ENCODE data around the gene SUGP2.

Gene SUGP2

GRCh38 chr19:19064098-19064722, 30.9 kb upstream of the SUGP2 start:
- no peak for DNase-seq (ENCODE audit: low spot score in 2 of 2)
- H3K27me3 ChIP-seq (ENCODE audit: low read depth), result no peaks in the 10 kb centered on the region
- H3K4me3 ChIP-seq, result peak overlapping the region; percentile 54
- peaks cover 10% of the 10 kb centered on the region for H3K4me1 ChIP-seq
- H3K36me3 ChIP-seq (replicated peaks), result peaks cover 6% of the 10 kb centered on the region; the same call in 1 of the 2 replicates
- in situ Hi-C loops (cut with MboI; ENCODE audit: low sequenced_read_pairs), result no loop called here
- no peaks in the 10 kb centered on the region for H3K9me3 ChIP-seq

DNA sequence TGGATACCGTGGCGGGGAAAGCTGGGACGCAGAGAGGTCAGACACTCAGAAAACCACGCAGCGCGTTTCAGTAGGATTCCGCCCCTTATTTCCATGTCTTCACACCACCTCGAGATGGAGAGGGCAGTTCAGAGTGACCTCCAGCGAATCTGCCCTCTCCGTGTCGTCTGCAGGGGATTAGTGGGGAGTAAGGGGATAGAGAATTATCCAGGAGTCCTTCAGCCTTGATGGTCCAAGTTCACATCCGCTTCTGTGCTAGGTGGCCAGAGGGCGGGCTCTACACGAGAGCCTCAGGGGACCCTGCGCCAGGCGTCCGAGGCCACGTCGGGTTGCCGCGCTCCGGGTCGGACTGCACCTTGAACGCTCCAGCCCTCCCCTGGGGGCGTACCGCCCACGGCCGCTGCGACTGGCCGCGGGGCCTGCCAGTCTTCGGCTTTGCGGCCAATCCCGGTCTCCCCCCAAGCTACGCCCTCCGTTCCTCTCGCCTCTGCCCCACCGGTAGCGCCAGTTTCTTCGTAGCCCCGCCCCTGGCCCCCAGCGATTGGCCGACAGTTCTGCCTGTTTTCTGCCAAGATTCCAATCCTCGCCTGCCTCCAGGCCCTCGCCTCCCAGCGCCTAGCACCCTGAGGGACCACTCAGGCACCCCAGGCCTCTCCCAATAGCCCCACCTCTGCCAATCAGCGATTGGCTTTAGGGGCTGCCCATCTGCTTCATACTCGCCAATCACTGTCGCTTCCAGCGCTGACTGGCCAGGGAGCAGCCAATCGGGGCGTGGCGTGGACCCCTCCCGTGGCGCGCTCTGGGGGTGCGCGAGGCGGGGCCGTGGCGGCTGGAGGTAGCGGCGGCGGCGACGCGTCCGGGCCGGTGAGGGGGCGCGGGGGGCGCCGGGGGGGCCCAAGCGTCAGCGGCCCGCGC, 30.1 kb upstream of the SUGP2 start, which contains the start of gene SLC25A42:
TSS of gene SLC25A42 (plus strand) at position 812 of the 915 bp plus-strand sequence. CDS start 32,131 bp downstream, outside the sequence.
- peak; percentile 98 to 100 for DNase-seq (ENCODE audit: low spot score in 2 of 2)
- in situ Hi-C loops (cut with MboI; ENCODE audit: low sequenced_read_pairs), result no loop called here
- peaks cover 10% of the 10 kb centered on the region for H3K4me1 ChIP-seq
- peak within 1 kb of the TSS; percentile 54 for H3K4me3 ChIP-seq
- H3K9me3 ChIP-seq, result no peaks in the 10 kb centered on the region
- H3K27me3 ChIP-seq (ENCODE audit: low read depth), result no peaks in the 10 kb centered on the region
- H3K36me3 ChIP-seq (replicated peaks), result peaks cover 6% of the 10 kb centered on the region; the same call in 1 of the 2 replicates

GRCh38 chr19:19062454-19063182, 29.3 kb upstream of the SUGP2 start:
- Histone ChIP-seq H3K4me3 (peak overlapping the region; percentile 54), H3K9me3 (no peaks in the 10 kb centered on the region), H3K36me3 (replicated peaks) (peaks cover 15% of the 10 kb centered on the region), H3K27me3 (ENCODE audit: low read depth) (no peaks in the 10 kb centered on the region), H3K4me1 (peaks cover 10% of the 10 kb centered on the region)
- in situ Hi-C loops (cut with MboI; ENCODE audit: low sequenced_read_pairs), result no loop called here
- DNase-seq (ENCODE audit: low spot score in 2 of 2), result no peak

- no peak overlapping the region for H3K4me3 ChIP-seq
- H3K36me3 ChIP-seq (replicated peaks), result peaks cover 23% of the 10 kb centered on the region
- no peaks in the 10 kb centered on the region for H3K9me3 ChIP-seq
- H3K27me3 ChIP-seq (ENCODE audit: low read depth), result no peaks in the 10 kb centered on the region
- H3K4me1 ChIP-seq, result peaks cover 10% of the 10 kb centered on the region
- DNase-seq (ENCODE audit: low spot score in 2 of 2), result no peak
- in situ Hi-C loops (cut with MboI; ENCODE audit: low sequenced_read_pairs), result no loop called here
Observed at GRCh38 chr19:19061506-19061905, 28.2 kb upstream of the SUGP2 start.

GRCh38 chr19:19059837-19060611, 26.7 kb upstream of the SUGP2 start:
- no peak for DNase-seq (ENCODE audit: low spot score in 2 of 2)
- H3K36me3 ChIP-seq (replicated peaks), result peaks cover 34% of the 10 kb centered on the region
- H3K27me3 ChIP-seq (ENCODE audit: low read depth), result no peaks in the 10 kb centered on the region
- in situ Hi-C loops (cut with MboI; ENCODE audit: low sequenced_read_pairs), result loop anchor here (5.0 kb wide), 1 partner anchor 82 kb away; no protein-coding TSS in a partner anchor
- H3K9me3 ChIP-seq, result no peaks in the 10 kb centered on the region
- H3K4me1 ChIP-seq, result peaks cover 7% of the 10 kb centered on the region
- H3K4me3 ChIP-seq, result no peak overlapping the region

DNA sequence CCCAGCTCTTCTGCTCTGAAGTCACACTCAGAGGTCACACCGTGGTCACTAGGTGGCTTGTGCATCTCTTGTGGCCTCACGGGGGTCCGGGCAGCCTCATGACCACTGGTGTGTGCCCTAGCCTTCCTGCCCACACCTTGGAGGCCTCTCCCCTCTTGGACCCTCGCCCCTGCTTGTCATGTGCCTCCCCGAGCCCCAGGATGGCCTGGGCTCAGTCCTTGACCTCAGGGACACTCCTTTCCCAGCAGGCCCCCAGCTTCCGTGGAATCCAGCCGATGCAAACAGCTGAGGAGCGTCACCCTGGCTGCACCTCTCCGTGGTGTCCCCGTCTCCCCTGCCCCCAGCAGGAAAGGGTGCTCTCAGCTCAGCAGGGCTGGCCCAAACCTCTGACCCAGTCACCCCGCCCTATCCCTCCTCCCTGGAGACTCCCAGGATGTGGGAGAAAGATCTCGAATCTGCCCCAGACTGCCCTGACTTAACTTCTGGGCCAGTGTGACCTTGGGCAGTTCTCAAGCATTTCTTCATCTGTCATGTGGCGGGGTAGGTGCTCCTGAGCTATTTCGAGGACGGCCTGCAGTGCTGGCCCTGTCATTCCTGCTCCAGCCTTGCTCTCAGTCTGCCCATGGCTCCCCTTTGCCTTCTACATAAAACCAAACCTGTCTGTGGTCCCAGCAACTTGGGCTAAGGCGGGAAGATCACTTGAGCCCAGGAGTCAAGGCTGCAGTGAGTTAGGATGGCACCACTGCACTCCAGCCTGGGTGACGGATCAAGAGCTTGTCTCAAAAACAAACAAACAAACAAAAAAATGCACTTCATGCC, 25.9 kb upstream of the SUGP2 start:
- DNase-seq (ENCODE audit: low spot score in 2 of 2), result no peak
- Histone ChIP-seq H3K36me3 (replicated peaks) (peaks cover 42% of the 10 kb centered on the region), H3K9me3 (no peaks in the 10 kb centered on the region), H3K4me1 (peaks cover 7% of the 10 kb centered on the region), H3K27me3 (ENCODE audit: low read depth) (no peaks in the 10 kb centered on the region), H3K4me3 (no peak overlapping the region)
- in situ Hi-C loops (cut with MboI; ENCODE audit: low sequenced_read_pairs), result loop anchor here (5.0 kb wide), 1 partner anchor 83 kb away; no protein-coding TSS in a partner anchor

DNA sequence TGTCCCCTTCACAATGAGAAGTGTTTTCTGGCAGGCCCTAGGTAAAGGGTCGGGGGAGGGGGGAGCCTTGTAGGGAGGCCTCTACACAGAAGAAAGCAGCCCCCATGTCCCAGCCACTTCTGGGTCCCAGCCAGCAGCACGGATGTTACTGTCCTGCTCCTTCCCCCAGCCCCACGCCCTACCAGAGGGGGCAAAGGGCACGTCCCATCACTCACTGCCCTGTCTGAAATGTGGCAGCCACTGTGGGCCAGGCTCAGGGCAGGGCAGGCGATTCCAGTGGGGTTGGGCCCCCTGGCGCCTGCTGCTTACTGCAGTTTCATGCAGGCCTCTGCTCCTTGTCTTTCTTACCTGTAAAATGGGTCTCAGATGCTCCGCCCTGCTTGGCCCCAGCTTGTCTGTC, 24.4 kb upstream of the SUGP2 start:
- peaks cover 55% of the 10 kb centered on the region for H3K36me3 ChIP-seq (replicated peaks)
- in situ Hi-C loops (cut with MboI; ENCODE audit: low sequenced_read_pairs), result loop anchor here (5.0 kb wide), 1 partner anchor 85 kb away; no protein-coding TSS in a partner anchor

DNA sequence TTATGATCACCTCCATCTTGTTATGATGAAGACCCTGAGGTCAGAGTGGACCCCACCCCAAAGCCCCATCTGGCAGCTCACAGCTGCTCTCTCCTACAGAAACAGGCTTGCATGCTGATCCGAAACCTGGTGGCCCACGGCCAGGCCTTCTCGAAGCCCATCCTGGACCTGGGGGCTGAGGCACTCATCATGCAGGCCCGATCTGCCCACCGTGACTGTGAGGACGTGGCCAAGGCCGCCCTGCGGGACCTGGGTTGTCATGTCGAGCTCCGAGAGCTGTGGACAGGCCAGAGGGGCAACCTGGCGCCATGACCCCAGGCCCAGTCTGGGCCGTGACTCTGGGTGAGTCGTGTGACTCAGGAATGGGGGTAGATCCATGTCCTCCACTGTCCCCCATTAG, 24.0 kb upstream of the SUGP2 start:
- in situ Hi-C loops (cut with MboI; ENCODE audit: low sequenced_read_pairs), result loop anchor here (5.0 kb wide), 1 partner anchor 85 kb away; no protein-coding TSS in a partner anchor
- Histone ChIP-seq H3K4me3 (no peak overlapping the region), H3K4me1 (no peaks in the 10 kb centered on the region), H3K27me3 (ENCODE audit: low read depth) (no peaks in the 10 kb centered on the region), H3K36me3 (replicated peaks) (peaks cover 55% of the 10 kb centered on the region), H3K9me3 (no peaks in the 10 kb centered on the region)
- no peak for DNase-seq (ENCODE audit: low spot score in 2 of 2)

More for the DNA sequence above, 24.4 kb upstream of the SUGP2 start:
- Histone ChIP-seq H3K4me1 (peaks cover 2% of the 10 kb centered on the region), H3K4me3 (no peak overlapping the region), H3K27me3 (ENCODE audit: low read depth) (no peaks in the 10 kb centered on the region), H3K9me3 (no peaks in the 10 kb centered on the region)
- DNase-seq (ENCODE audit: low spot score in 2 of 2), result no peak

- Histone ChIP-seq H3K4me3 (no peak overlapping the region), H3K27me3 (ENCODE audit: low read depth) (no peaks in the 10 kb centered on the region), H3K9me3 (no peaks in the 10 kb centered on the region), H3K36me3 (replicated peaks) (peaks cover 60% of the 10 kb centered on the region), H3K4me1 (no peaks in the 10 kb centered on the region)
- DNase-seq (ENCODE audit: low spot score in 2 of 2), result no peak
- in situ Hi-C loops (cut with MboI; ENCODE audit: low sequenced_read_pairs), result loop anchor here (5.0 kb wide), 1 partner anchor 86 kb away; no protein-coding TSS in a partner anchor
Observed at GRCh38 chr19:19056636-19057275, 23.4 kb upstream of the SUGP2 start.

DNA sequence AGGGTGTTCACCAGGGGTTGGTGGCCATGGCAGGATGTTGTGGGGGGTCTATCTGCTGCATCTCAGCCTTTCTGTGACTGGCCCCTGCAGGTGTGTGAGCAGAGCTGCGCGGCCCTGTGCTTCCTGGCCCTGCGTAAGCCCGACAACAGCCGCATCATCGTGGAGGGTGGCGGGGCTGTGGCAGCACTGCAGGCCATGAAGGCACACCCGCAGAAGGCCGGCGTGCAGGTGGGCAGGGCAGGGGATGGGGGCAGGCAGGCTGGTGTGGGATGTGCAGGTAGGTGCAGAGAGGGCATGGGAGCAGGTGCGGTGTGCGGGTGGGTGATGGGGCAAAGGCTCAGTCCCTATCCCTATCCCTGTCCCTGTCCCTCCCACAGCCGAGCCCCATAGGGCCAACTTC, 22.4 kb upstream of the SUGP2 start:
- peaks cover 69% of the 10 kb centered on the region for H3K36me3 ChIP-seq (replicated peaks)
- H3K4me1 ChIP-seq, result no peaks in the 10 kb centered on the region
- H3K9me3 ChIP-seq, result no peaks in the 10 kb centered on the region
- no peaks in the 10 kb centered on the region for H3K27me3 ChIP-seq (ENCODE audit: low read depth)
- H3K4me3 ChIP-seq, result no peak overlapping the region
- in situ Hi-C loops (cut with MboI; ENCODE audit: low sequenced_read_pairs), result loop anchor here (5.0 kb wide), 1 partner anchor 87 kb away; no protein-coding TSS in a partner anchor
- DNase-seq (ENCODE audit: low spot score in 2 of 2), result no peak

DNA sequence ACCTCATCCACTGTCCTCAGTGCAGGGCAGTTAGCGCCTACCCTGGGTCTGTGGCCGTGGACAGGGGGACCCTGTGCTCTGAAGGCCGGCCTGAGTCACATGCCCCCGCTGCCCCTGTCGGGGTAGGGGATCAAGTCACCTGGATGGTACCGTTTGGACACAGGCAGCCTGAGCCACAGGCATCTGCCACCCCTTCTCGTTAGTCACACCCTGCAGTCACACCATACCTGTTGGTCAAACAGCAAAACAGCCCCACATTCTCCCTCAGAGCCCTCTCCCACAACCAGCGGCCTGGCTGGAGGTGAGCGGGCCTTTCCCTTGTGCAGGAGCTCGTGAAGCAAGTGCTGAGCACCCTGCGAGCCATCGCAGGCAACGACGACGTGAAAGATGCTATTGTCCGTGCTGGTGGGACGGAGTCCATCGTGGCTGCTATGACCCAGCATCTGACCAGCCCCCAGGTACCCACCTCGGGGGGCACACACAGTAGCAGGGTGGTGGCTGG, 21.7 kb upstream of the SUGP2 start:
- Histone ChIP-seq H3K9me3 (no peaks in the 10 kb centered on the region), H3K4me1 (no peaks in the 10 kb centered on the region), H3K36me3 (replicated peaks) (peaks cover 76% of the 10 kb centered on the region), H3K4me3 (no peak overlapping the region), H3K27me3 (ENCODE audit: low read depth) (no peaks in the 10 kb centered on the region)
- in situ Hi-C loops (cut with MboI; ENCODE audit: low sequenced_read_pairs), result loop anchor here (5.0 kb wide), 1 partner anchor 87 kb away; no protein-coding TSS in a partner anchor
- DNase-seq (ENCODE audit: low spot score in 2 of 2), result no peak
